ENCODE measurements around the gene PUM1. TPM values are rescaled to one million over a fixed set of nuclear protein-coding genes. Genes with fewer than 3 reads are reported as not detected.

PUM1 gene
- polyA plus RNA-seq, 1 experiment = 71.3 TPM

DNA sequence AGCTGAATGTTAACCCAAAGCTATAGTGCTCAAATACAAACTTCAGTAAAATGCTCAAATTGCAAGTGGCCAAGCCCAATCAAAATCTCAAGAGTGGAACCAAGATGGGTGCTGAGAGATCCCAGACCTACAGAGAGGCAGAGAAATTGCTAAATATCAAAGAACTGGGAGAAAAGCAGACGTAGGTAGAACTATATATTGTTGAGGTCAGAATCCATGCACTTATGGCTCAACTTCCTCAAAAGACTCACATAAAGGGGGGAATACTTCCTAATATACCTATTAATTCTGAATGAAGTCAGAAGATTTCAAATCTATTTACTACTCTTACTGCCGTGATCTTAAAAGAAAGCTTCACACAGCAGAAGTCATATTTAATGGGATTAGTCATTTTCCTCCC, 65.2 kb downstream of the PUM1 start:
- CTCF ChIA-PET = no interaction called here
- TF ChIP-seq, protein P1, sequence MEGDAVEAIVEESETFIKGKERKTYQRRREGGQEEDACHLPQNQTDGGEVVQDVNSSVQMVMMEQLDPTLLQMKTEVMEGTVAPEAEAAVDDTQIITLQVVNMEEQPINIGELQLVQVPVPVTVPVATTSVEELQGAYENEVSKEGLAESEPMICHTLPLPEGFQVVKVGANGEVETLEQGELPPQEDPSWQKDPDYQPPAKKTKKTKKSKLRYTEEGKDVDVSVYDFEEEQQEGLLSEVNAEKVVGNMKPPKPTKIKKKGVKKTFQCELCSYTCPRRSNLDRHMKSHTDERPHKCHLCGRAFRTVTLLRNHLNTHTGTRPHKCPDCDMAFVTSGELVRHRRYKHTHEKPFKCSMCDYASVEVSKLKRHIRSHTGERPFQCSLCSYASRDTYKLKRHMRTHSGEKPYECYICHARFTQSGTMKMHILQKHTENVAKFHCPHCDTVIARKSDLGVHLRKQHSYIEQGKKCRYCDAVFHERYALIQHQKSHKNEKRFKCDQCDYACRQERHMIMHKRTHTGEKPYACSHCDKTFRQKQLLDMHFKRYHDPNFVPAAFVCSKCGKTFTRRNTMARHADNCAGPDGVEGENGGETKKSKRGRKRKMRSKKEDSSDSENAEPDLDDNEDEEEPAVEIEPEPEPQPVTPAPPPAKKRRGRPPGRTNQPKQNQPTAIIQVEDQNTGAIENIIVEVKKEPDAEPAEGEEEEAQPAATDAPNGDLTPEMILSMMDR (IDR thresholded peaks at IDR 0.05; ENCODE audit: low read depth, low read length) = no peak
- Histone ChIP-seq H3K9me3 (ENCODE audit: control insufficient read depth, insufficient read depth, low read length) (no peaks in the 10 kb centered on the region), H3K27ac (ENCODE audit: low read depth, low read length) (no peak overlapping the region), H3K4me3 (ENCODE audit: low read depth, low read length) (no peak overlapping the region), H3K27me3 (ENCODE audit: control insufficient read depth, insufficient read depth, low read length) (no peaks in the 10 kb centered on the region)
- POLR2A ChIA-PET = interaction anchor here (0.6 kb wide), 1 partner anchor 12 kb away, joined by 3 read pairs; no protein-coding TSS in a partner anchor
- no peak for DNase-seq (ENCODE audit: low read depth, low spot score)

DNA sequence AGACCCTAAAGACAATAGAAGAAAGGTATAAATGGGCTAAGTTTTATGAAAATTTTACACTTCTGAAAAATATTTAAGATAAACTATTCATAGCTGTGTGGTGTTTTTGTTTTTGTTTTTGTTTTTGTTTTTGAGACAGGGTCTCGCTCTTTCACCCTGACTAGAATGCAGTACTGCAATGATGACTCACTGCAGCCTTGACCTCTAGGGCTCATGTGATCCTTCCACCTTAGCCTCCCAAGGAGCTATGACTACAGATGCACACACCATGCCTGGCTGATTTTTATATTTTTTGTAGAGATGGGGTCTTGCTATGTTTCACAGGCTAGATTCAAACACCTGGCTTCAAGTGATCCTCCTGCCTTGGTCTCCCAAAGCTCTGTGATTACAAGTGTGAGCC, 66.6 kb downstream of the PUM1 start:
- CTCF ChIA-PET = interaction anchor here (0.6 kb wide), 1 partner anchor 25 kb away, joined by 7 read pairs; no protein-coding TSS in a partner anchor
- Histone ChIP-seq H3K4me3 (ENCODE audit: low read depth, low read length) (no peak overlapping the region), H3K9me3 (ENCODE audit: control insufficient read depth, insufficient read depth, low read length) (no peaks in the 10 kb centered on the region), H3K27ac (ENCODE audit: low read depth, low read length) (no peak overlapping the region), H3K27me3 (ENCODE audit: control insufficient read depth, insufficient read depth, low read length) (no peaks in the 10 kb centered on the region)
- TF ChIP-seq, protein P1 (IDR thresholded peaks at IDR 0.05; ENCODE audit: low read depth, low read length) = no peak
- DNase-seq (ENCODE audit: low read depth, low spot score) = no peak
- POLR2A ChIA-PET = no interaction called here

DNA sequence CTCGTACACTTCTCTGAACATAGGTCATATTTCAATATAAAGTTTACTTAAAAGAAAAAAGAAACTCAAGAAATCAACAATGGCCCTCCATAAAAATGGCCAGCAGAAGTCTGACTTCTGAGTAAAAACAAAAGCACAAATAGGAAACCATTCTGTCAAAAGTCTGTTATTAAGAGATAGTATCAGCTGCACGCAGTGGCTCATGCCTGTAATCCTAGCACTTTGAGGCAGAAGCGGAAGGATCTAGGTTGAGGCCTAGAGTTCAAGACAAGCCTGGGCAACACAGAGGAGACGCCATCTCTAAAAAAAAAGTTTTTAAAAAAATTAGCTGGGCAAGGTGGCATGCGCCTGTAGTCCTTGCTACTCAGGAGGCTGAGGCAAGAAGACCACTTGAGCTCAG, 67.3 kb downstream of the PUM1 start:
- Histone ChIP-seq H3K9me3 (ENCODE audit: control insufficient read depth, insufficient read depth, low read length) (no peaks in the 10 kb centered on the region), H3K27me3 (ENCODE audit: control insufficient read depth, insufficient read depth, low read length) (no peaks in the 10 kb centered on the region), H3K27ac (ENCODE audit: low read depth, low read length) (no peak overlapping the region), H3K4me3 (ENCODE audit: low read depth, low read length) (no peak overlapping the region)
- CTCF ChIA-PET = no interaction called here
- no peak for DNase-seq (ENCODE audit: low read depth, low spot score)
- POLR2A ChIA-PET = no interaction called here
- TF ChIP-seq, protein P1 (IDR thresholded peaks at IDR 0.05; ENCODE audit: low read depth, low read length) = no peak

DNA sequence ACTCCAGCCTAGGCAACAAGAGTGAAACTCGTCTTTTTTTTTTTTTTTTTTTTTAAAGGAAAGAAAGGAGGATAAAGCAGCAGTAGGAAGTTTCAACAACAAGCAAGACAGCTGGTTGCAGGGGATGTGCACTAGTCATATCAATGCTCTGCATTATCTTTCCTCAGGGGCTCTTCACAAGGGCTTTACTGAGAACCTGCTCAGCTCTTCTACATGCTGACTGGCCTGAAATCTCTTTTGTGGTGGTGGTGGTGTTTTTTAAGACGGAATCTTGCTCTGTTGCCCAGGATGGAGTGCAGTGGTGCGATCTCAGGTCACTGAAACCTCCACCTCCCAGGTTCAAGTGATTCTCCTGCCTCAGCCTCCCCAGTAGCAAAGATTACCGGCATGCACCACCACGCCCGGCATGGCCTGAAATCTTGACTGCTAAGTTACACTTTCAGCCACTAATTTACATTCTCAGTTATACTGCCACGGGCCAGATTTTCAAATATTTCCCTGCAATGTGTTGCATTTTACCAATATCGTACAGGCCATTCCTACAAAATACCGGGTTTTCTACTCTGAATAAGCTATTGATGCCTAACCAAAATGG, 68.0 kb downstream of the PUM1 start:
- H3K4me3 ChIP-seq (ENCODE audit: low read depth, low read length) = no peak overlapping the region
- H3K9me3 ChIP-seq (ENCODE audit: control insufficient read depth, insufficient read depth, low read length) = no peaks in the 10 kb centered on the region
- no peaks in the 10 kb centered on the region for H3K27me3 ChIP-seq (ENCODE audit: control insufficient read depth, insufficient read depth, low read length)
- TF ChIP-seq, protein P1 (IDR thresholded peaks at IDR 0.05; ENCODE audit: low read depth, low read length) = no peak
- no peak for DNase-seq (ENCODE audit: low read depth, low spot score)
- ChIA-PET POLR2A (no interaction called here), CTCF (interaction anchor here (1.1 kb wide), 1 partner anchor 15 kb away, joined by 4 read pairs; no protein-coding TSS in a partner anchor)
- no peak overlapping the region for H3K27ac ChIP-seq (ENCODE audit: low read depth, low read length)

GRCh38 chr1:30995990-30996612, 69.4 kb downstream of the PUM1 start:
- H3K27ac ChIP-seq (ENCODE audit: low read depth, low read length) = no peak overlapping the region

More at GRCh38 chr1:30995990-30996612, 69.4 kb downstream of the PUM1 start:
- CTCF ChIA-PET = no interaction called here
- POLR2A ChIA-PET = no interaction called here
- no peak for DNase-seq (ENCODE audit: low read depth, low spot score)
- Histone ChIP-seq H3K9me3 (ENCODE audit: control insufficient read depth, insufficient read depth, low read length) (no peaks in the 10 kb centered on the region), H3K27me3 (ENCODE audit: control insufficient read depth, insufficient read depth, low read length) (no peaks in the 10 kb centered on the region), H3K4me3 (ENCODE audit: low read depth, low read length) (no peak overlapping the region)
- TF ChIP-seq, protein P1 (IDR thresholded peaks at IDR 0.05; ENCODE audit: low read depth, low read length) = no peak

Data from AG04450 (cell line).